ENCODE measurements around the gene ADARB2. TPM values are rescaled to one million over a fixed set of nuclear protein-coding genes. Genes with fewer than 3 reads are reported as not detected.

ADARB2 gene
- total and polyA plus RNA-seq, 2 experiments from 2014 or later: 2.0 to 5.0 TPM

GRCh38 chr10:1661859-1662437 is 75.4 kb downstream of the ADARB2 start:
- Mint-ChIP-seq H3K9me3 (peaks cover 12% of the 10 kb centered on the region), H3K4me3 (no peak overlapping the region), H3K36me3 (ENCODE audit: low read depth) (peaks cover 9% of the 10 kb centered on the region; the same call in 2 of the 3 replicates), H3K27ac (no peak overlapping the region), H3K4me1 (peaks cover 27% of the 10 kb centered on the region), H3K27me3 (ENCODE audit: insufficient read depth, low read depth, poor library complexity) (peaks cover 7% of the 10 kb centered on the region)
- 0 out of 2 replicates have a peak, but pooled peaks cover 4% of the 10 kb centered on the region for H3K36me3 ChIP-seq (ENCODE audit: insufficient read depth)
- no peak overlapping the region for H2AFZ ChIP-seq
- H3K4me3 ChIP-seq: no peak overlapping the region
- H3K4me1 ChIP-seq (ENCODE audit: insufficient read depth): peaks cover 8% of the 10 kb centered on the region
- H3K79me2 ChIP-seq (replicated peaks; ENCODE audit: insufficient read depth): no peaks in the 10 kb centered on the region
- no peak for ATAC-seq
- no peaks in the 10 kb centered on the region for H3K27me3 ChIP-seq (ENCODE audit: insufficient read depth)
- no peak overlapping the region for H3K4me2 ChIP-seq
- H3F3A ChIP-seq (replicated peaks; ENCODE audit: low read depth): no peaks in the 10 kb centered on the region
- no peaks in the 10 kb centered on the region for H3K9me2 ChIP-seq (ENCODE audit: insufficient read depth)
- H3K27ac ChIP-seq (ENCODE audit: low read depth): no peak overlapping the region
- no peaks in the 10 kb centered on the region for H4K20me1 ChIP-seq (replicated peaks; ENCODE audit: insufficient read depth)
- no peak for DNase-seq (ENCODE audit: low spot score)
- TF ChIP-seq, protein P1, sequence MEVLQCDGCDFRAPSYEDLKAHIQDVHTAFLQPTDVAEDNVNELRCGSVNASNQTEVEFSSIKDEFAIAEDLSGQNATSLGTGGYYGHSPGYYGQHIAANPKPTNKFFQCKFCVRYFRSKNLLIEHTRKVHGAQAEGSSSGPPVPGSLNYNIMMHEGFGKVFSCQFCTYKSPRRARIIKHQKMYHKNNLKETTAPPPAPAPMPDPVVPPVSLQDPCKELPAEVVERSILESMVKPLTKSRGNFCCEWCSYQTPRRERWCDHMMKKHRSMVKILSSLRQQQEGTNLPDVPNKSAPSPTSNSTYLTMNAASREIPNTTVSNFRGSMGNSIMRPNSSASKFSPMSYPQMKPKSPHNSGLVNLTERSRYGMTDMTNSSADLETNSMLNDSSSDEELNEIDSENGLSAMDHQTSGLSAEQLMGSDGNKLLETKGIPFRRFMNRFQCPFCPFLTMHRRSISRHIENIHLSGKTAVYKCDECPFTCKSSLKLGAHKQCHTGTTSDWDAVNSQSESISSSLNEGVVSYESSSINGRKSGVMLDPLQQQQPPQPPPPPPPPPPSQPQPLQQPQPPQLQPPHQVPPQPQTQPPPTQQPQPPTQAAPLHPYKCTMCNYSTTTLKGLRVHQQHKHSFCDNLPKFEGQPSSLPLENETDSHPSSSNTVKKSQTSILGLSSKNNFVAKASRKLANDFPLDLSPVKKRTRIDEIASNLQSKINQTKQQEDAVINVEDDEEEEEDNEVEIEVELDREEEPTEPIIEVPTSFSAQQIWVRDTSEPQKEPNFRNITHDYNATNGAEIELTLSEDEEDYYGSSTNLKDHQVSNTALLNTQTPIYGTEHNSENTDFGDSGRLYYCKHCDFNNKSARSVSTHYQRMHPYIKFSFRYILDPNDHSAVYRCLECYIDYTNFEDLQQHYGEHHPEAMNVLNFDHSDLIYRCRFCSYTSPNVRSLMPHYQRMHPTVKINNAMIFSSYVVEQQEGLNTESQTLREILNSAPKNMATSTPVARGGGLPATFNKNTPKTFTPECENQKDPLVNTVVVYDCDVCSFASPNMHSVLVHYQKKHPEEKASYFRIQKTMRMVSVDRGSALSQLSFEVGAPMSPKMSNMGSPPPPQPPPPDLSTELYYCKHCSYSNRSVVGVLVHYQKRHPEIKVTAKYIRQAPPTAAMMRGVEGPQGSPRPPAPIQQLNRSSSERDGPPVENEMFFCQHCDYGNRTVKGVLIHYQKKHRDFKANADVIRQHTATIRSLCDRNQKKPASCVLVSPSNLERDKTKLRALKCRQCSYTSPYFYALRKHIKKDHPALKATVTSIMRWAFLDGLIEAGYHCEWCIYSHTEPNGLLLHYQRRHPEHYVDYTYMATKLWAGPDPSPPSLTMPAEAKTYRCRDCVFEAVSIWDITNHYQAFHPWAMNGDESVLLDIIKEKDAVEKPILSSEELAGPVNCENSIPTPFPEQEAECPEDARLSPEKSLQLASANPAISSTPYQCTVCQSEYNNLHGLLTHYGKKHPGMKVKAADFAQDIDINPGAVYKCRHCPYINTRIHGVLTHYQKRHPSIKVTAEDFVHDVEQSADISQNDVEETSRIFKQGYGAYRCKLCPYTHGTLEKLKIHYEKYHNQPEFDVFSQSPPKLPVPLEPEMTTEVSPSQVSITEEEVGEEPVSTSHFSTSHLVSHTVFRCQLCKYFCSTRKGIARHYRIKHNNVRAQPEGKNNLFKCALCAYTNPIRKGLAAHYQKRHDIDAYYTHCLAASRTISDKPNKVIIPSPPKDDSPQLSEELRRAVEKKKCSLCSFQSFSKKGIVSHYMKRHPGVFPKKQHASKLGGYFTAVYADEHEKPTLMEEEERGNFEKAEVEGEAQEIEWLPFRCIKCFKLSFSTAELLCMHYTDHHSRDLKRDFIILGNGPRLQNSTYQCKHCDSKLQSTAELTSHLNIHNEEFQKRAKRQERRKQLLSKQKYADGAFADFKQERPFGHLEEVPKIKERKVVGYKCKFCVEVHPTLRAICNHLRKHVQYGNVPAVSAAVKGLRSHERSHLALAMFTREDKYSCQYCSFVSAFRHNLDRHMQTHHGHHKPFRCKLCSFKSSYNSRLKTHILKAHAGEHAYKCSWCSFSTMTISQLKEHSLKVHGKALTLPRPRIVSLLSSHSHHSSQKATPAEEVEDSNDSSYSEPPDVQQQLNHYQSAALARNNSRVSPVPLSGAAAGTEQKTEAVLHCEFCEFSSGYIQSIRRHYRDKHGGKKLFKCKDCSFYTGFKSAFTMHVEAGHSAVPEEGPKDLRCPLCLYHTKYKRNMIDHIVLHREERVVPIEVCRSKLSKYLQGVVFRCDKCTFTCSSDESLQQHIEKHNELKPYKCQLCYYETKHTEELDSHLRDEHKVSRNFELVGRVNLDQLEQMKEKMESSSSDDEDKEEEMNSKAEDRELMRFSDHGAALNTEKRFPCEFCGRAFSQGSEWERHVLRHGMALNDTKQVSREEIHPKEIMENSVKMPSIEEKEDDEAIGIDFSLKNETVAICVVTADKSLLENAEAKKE (CRISPR knock-in tag; IDR thresholded peaks at IDR 0.05): no peak
- no peak for TF ChIP-seq ZNF114 (CRISPR knock-in tag; IDR thresholded peaks at IDR 0.05)
- TF ChIP-seq STAT1 (IDR thresholded peaks at IDR 0.05; ENCODE audit: unreplicated experiment): no peak
- TF ChIP-seq, protein P2, sequence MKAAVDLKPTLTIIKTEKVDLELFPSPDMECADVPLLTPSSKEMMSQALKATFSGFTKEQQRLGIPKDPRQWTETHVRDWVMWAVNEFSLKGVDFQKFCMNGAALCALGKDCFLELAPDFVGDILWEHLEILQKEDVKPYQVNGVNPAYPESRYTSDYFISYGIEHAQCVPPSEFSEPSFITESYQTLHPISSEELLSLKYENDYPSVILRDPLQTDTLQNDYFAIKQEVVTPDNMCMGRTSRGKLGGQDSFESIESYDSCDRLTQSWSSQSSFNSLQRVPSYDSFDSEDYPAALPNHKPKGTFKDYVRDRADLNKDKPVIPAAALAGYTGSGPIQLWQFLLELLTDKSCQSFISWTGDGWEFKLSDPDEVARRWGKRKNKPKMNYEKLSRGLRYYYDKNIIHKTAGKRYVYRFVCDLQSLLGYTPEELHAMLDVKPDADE (IDR thresholded peaks at IDR 0.05): no peak
- no peak for TF ChIP-seq EZH2phosphoT487 (IDR thresholded peaks at IDR 0.05; ENCODE audit: unreplicated experiment)
- TF ChIP-seq REST (IDR thresholded peaks at IDR 0.05; ENCODE audit: unreplicated experiment): no peak
- TF ChIP-seq POLR2AphosphoS5 (IDR thresholded peaks at IDR 0.05; ENCODE audit: low read depth): no peak
- no peak for TF ChIP-seq JUNB (IDR thresholded peaks at IDR 0.05; ENCODE audit: unreplicated experiment)
- TF ChIP-seq NANOG (IDR thresholded peaks at IDR 0.05; ENCODE audit: borderline replicate concordance): no peak
- TF ChIP-seq EZH2 (IDR thresholded peaks at IDR 0.05; ENCODE audit: low read depth, unreplicated experiment): no peak
- no peak for TF ChIP-seq CREB1 (CRISPR knock-in tag; IDR thresholded peaks at IDR 0.05; ENCODE audit: low read depth)
- TF ChIP-seq ZNF331 (CRISPR knock-in tag; IDR thresholded peaks at IDR 0.05; ENCODE audit: low read depth): no peak
- TF ChIP-seq, protein P3, sequence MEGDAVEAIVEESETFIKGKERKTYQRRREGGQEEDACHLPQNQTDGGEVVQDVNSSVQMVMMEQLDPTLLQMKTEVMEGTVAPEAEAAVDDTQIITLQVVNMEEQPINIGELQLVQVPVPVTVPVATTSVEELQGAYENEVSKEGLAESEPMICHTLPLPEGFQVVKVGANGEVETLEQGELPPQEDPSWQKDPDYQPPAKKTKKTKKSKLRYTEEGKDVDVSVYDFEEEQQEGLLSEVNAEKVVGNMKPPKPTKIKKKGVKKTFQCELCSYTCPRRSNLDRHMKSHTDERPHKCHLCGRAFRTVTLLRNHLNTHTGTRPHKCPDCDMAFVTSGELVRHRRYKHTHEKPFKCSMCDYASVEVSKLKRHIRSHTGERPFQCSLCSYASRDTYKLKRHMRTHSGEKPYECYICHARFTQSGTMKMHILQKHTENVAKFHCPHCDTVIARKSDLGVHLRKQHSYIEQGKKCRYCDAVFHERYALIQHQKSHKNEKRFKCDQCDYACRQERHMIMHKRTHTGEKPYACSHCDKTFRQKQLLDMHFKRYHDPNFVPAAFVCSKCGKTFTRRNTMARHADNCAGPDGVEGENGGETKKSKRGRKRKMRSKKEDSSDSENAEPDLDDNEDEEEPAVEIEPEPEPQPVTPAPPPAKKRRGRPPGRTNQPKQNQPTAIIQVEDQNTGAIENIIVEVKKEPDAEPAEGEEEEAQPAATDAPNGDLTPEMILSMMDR (conservative IDR thresholded peaks at IDR 0.05; ENCODE audit: low read depth in 2 of 2): no peak
